SU-DHL-6 (cell line): ENCODE results near the gene SPACA1.

ENCODE experiments used
- H2AFZ ChIP-seq: fragments of 200-600 bp; sonication (generic); 2 replicates; pipeline ENCODE4 v1.6.1; 2014; ENCODE audit warnings: low read depth, mild to moderate bottlenecking, moderate library complexity, mixed read lengths, antibody characterized with exemption, low read length; ENCODE audit not compliant: severe bottlenecking
- H3F3A ChIP-seq: fragments of 200-600 bp; shearing (Covaris generic); 2 replicates; pipeline ENCODE4 v1.6.0; 2016; ENCODE audit warnings: antibody characterized with exemption, mild to moderate bottlenecking; ENCODE audit not compliant: insufficient read depth
- H3K27ac ChIP-seq: fragments of 200-600 bp; sonication (generic); 2 replicates; pipeline ENCODE4 v1.5.1; 2016; ENCODE audit warnings: low read depth, mild to moderate bottlenecking, low read length, moderate library complexity, mixed read lengths
- H3K27me3 ChIP-seq: fragments of 200-600 bp; sonication (generic), shearing (Covaris generic); 2 replicates; pipeline ENCODE4 v1.6.0; 2014; ENCODE audit warnings: mild to moderate bottlenecking, low read length
- H3K36me3 ChIP-seq: fragments of 200-600 bp; sonication (generic); 2 replicates; pipeline ENCODE4 v1.6.1; 2014; ENCODE audit warnings: mild to moderate bottlenecking, low read length, mixed read lengths
- H3K4me2 ChIP-seq: fragments of 300-600, 200-600 bp; shearing (Covaris generic), sonication (generic); 2 replicates; pipeline ENCODE4 v1.6.0; 2014; ENCODE audit warnings: low read length, low read depth, mild to moderate bottlenecking; ENCODE audit not compliant: poor library complexity, severe bottlenecking
- H3K4me3 ChIP-seq: fragments of 200-600 bp; sonication (generic); 2 replicates; pipeline ENCODE4 v1.5.1; 2014; ENCODE audit warnings: antibody characterized with exemption, low read length, mild to moderate bottlenecking, mixed read lengths; ENCODE audit not compliant: insufficient read depth, poor library complexity, severe bottlenecking
- H3K79me2 ChIP-seq: fragments of 200-600 bp; sonication (generic); 2 replicates; pipeline ENCODE4 v1.6.1; 2014; ENCODE audit warnings: mild to moderate bottlenecking, low read length, moderate library complexity; ENCODE audit not compliant: insufficient read depth
- H3K9ac ChIP-seq: fragments of 200-600 bp; sonication (generic); 2 replicates; pipeline ENCODE4 v1.7.0; 2014; ENCODE audit warnings: mild to moderate bottlenecking, low read length
- H3K9me2 ChIP-seq: fragments of 200-600 bp; sonication (generic); replicated peaks from 2 replicates; pipeline ENCODE4 v1.6.1; 2014; ENCODE audit warnings: low read length; ENCODE audit not compliant: insufficient read depth
- H3K9me3 ChIP-seq: fragments of 200-600 bp; sonication (generic); 2 replicates; pipeline ENCODE4 v1.6.1; 2014; ENCODE audit warnings: low read length, mixed read lengths; ENCODE audit not compliant: insufficient read depth
- H4K20me1 ChIP-seq: fragments of 200-600 bp; sonication (generic); 2 replicates; pipeline ENCODE4 v1.6.1; 2014; ENCODE audit warnings: low read depth, mild to moderate bottlenecking, antibody characterized with exemption, low read length, moderate library complexity, mixed read lengths
- EZH2phosphoT487 ChIP-seq: fragments of 200-600 bp; sonication (generic), shearing (Covaris generic); conservative IDR thresholded peaks from 2 replicates; pipeline ENCODE4 v1.6.1; 2018; ENCODE audit warnings: mild to moderate bottlenecking, antibody characterized with exemption, low read length, moderate library complexity, mixed read lengths
- TF ChIP-seq, protein P1 (sequence below): fragments of 200-600 bp; sonication (generic); IDR thresholded peaks from one replicate; pipeline ENCODE4 v1.5.1; 2017; ENCODE audit warnings: antibody characterized with exemption, mild to moderate bottlenecking, low read length, moderate library complexity; ENCODE audit not compliant: insufficient read depth, poor library complexity, severe bottlenecking

The SPACA1 gene

GRCh38 chr6:88086792-88087191, 39.2 kb downstream of the SPACA1 start:
- Histone ChIP-seq H3K4me2 (no peak overlapping the region), H3K9ac (no peak overlapping the region), H3F3A (no peaks in the 10 kb centered on the region), H4K20me1 (no peaks in the 10 kb centered on the region), H3K9me2 (no peaks in the 10 kb centered on the region), H3K4me3 (no peak overlapping the region), H3K36me3 (no peaks in the 10 kb centered on the region), H3K27me3 (no peaks in the 10 kb centered on the region), H3K27ac (no peak overlapping the region), H2AFZ (no peak overlapping the region), H3K79me2 (no peaks in the 10 kb centered on the region), H3K9me3 (no peaks in the 10 kb centered on the region)
- TF ChIP-seq, protein P1, sequence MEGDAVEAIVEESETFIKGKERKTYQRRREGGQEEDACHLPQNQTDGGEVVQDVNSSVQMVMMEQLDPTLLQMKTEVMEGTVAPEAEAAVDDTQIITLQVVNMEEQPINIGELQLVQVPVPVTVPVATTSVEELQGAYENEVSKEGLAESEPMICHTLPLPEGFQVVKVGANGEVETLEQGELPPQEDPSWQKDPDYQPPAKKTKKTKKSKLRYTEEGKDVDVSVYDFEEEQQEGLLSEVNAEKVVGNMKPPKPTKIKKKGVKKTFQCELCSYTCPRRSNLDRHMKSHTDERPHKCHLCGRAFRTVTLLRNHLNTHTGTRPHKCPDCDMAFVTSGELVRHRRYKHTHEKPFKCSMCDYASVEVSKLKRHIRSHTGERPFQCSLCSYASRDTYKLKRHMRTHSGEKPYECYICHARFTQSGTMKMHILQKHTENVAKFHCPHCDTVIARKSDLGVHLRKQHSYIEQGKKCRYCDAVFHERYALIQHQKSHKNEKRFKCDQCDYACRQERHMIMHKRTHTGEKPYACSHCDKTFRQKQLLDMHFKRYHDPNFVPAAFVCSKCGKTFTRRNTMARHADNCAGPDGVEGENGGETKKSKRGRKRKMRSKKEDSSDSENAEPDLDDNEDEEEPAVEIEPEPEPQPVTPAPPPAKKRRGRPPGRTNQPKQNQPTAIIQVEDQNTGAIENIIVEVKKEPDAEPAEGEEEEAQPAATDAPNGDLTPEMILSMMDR, result no peak
- TF ChIP-seq EZH2phosphoT487, result no peak

- H3K36me3 ChIP-seq, result no peaks in the 10 kb centered on the region
- no peaks in the 10 kb centered on the region for H4K20me1 ChIP-seq
- no peaks in the 10 kb centered on the region for H3K9me2 ChIP-seq
- H3K4me3 ChIP-seq, result no peak overlapping the region
- H3K4me2 ChIP-seq, result no peak overlapping the region
- H3K9ac ChIP-seq, result no peak overlapping the region
- no peaks in the 10 kb centered on the region for H3F3A ChIP-seq
- no peaks in the 10 kb centered on the region for H3K9me3 ChIP-seq
- no peak for TF ChIP-seq EZH2phosphoT487
- TF ChIP-seq, protein P1, result no peak
- no peaks in the 10 kb centered on the region for H3K27me3 ChIP-seq
- no peak overlapping the region for H2AFZ ChIP-seq
- H3K27ac ChIP-seq, result no peak overlapping the region
- H3K79me2 ChIP-seq, result no peaks in the 10 kb centered on the region
Observed at GRCh38 chr6:88089708-88090107, 42.1 kb downstream of the SPACA1 start.

- H4K20me1 ChIP-seq, result no peaks in the 10 kb centered on the region
- H3K27me3 ChIP-seq, result no peaks in the 10 kb centered on the region
- no peaks in the 10 kb centered on the region for H3K36me3 ChIP-seq
- H3K9me3 ChIP-seq, result no peaks in the 10 kb centered on the region
- no peak overlapping the region for H2AFZ ChIP-seq
- no peaks in the 10 kb centered on the region for H3F3A ChIP-seq
- no peaks in the 10 kb centered on the region for H3K9me2 ChIP-seq
- TF ChIP-seq, protein P1, result no peak
- no peak for TF ChIP-seq EZH2phosphoT487
- H3K79me2 ChIP-seq, result no peaks in the 10 kb centered on the region
- H3K9ac ChIP-seq, result no peak overlapping the region
- no peak overlapping the region for H3K4me3 ChIP-seq
- H3K4me2 ChIP-seq, result no peak overlapping the region
- no peak overlapping the region for H3K27ac ChIP-seq
Observed at GRCh38 chr6:88105741-88106340, 58.2 kb downstream of the SPACA1 start.
